HG03457 (cell line): ENCODE measurements around the gene PPME1.

ENCODE experiments used
- ATAC-seq: cut with Tn5 transposase; IDR thresholded peaks from one replicate; pipeline ENCODE4 v1.9.1; 2021; ENCODE audit warnings: moderate number of reproducible peaks; ENCODE audit not compliant: unreplicated experiment

Gene PPME1

DNA sequence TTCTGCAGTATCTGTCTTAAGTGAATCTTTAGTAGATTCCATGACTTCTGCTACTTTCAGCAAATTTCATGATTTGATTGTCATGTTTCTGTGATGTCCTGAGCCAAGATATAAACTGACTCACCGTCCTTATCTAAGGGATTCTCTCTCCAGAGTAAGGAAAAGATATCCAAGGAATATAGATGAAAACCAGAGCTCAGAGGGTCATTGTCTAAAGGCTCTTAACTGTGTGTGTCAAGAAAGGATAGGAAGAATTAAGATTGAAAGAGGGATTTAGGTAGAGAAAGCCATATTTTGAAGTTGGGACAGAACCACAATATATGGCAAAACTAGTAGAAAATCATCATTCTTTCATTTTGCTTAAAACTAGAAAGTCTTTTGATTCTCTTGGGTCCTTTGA, 50.7 kb downstream of the PPME1 start:
- no peak for ATAC-seq

DNA sequence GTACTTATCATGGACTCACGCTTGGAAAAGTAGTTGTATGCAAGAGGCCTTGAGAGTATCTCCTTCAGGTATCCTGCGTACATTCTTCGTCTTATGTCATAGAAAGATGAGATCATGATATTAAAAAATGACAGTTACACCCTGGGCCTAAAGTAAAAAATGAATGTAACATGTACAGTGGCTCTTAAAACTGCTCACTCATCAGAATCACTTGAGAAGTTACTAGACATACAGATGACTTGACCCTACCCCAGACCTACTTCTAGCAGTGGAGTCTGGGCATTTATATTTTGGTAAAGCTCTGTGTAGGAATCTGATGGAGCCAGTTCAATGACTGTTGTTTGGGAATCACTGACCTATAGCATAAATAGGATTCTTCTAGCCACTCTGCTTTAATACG, 54.5 kb downstream of the PPME1 start:
- ATAC-seq, result no peak

DNA sequence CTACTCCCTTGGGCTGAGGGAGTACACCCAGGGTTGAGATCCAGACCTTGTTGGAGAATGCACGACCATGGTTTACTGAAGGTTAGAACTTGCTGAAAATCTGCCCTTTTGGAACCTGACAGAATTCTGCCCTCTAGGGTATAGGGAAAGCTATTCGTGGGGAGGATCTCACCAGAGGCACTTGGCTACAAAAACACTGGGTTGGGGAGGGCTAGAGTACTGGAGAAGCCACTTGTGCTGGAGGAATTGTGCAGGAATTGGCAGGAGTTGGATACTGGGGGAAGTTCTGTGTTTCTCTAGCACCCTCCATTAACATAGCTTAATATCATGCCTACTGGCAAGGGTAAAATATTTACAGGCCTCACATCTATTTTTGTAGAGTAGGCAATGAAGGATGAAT, 55.8 kb downstream of the PPME1 start:
- ATAC-seq, result no peak

DNA sequence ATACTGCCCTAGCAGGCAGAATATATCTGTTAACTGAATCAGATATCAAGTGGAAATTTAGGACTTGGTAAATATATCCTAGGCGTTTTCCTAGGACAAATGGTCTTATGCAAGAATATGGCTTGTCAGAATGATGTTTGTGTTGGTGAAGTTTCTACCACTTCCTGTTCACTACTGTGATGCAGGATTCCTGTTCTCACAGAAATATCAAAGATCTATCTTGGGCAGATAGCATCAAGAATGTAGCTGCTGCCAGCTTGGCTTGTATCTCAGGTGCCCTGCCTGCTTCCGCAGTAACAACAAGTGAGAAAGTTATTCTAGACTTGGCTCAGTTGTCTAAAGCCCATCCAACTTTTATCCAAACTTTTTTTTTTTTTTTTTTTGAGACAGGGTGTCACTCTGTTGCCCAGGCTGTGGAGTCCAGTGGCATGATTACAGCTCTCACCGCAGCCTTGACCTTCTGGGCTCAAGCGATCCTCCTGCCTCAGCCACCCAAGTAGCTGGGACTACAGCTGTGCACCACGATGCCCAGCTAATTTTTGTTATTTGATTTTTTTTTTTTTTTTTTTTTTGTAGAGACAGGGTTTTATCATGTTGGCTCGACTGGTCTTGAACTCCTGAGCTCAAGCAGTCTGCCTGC, 61.3 kb downstream of the PPME1 start:
- no peak for ATAC-seq

DNA sequence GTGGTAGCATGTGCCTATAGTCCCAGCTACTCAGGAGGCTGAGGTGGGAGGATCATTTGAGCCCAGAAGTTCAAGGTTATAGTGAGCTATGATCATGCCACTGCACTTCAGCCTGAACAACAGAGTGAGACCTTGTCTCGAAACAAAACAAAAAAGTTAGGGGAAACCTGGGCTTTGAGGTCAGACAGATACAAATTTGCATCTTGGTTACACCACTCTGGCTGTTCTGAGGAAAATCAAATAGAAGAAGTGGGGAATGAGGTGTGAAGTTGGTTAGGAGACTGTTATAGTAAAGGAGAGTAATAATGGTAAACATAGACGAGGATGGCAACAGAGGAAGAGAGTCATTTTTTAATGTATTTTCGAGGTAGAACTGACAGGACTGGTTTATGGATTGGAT, 62.6 kb downstream of the PPME1 start:
- ATAC-seq, result no peak

DNA sequence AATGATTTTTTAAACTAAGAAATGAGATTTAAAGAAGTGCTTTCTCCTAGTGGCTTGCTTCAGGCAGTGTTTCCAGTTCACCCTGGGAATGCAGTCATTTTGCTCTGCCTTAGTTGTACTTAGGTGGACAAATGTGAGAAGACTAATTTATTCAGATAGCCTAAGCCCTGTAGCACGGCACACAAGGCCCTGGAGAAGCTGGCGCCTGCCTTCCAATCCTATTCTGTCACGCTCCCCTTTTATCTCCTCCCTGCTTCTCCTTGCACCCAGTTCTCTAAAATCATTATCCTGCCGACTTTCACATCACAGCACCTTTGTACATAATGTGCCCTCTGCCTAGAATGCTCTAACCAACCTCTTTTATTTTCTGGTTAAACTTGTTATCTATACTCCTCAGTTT, 64.0 kb downstream of the PPME1 start:
- ATAC-seq, result no peak

DNA sequence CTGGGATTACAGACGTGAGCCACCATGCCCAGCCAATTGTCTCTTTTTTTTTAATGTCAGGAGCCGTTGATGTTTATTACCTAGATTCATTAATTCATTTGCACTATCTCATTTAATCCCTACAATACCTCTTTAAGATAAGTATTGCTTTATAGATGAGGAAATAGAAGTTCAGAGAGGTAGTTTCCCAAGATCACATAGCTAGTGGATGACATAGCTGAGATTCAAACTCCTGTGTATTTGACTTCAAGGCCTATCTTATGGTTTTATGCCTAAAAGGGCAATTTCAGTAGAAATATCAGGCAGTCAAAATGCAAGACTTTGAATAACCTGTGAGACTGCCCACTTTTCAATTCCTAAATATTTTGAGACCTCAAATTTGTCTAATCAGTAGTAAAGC, 66.5 kb downstream of the PPME1 start:
- no peak for ATAC-seq

DNA sequence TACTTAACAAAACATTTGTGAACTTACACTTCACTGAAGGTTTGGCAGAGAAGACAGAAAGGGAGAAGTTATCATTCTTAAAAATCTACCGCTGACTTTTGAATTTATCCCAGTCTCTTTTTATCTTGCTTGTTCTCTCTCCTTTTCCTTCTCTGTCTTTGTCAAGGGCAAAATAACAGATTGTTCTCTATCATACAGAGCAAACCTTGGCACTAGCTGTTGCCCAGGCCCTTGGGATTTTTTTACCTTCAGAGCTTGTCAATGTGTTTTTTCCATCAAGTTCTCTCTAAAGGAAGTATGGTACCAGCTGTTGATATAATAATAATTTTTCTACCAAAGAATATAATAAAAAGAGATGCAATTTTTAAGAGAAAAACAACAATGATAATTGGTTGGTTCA, 67.2 kb downstream of the PPME1 start:
- no peak for ATAC-seq

DNA sequence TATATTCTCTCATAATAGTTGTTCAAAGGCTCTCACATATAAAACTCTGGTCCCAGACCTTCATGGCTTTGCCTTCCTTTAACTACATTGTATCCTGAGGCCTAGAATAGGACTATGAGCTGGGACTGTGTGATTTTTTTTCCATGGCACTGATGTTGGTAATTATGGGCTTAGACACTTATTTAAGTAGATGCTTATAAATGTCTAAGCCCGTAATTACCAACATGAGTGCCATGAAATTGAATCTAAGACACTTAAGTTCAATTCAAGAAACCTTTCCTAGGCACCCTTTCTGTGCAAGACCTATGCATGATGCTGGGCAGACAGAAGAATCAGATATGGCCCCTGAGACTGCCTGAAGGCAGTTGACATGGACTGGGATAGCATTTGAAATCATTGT, 77.4 kb downstream of the PPME1 start:
- no peak for ATAC-seq

DNA sequence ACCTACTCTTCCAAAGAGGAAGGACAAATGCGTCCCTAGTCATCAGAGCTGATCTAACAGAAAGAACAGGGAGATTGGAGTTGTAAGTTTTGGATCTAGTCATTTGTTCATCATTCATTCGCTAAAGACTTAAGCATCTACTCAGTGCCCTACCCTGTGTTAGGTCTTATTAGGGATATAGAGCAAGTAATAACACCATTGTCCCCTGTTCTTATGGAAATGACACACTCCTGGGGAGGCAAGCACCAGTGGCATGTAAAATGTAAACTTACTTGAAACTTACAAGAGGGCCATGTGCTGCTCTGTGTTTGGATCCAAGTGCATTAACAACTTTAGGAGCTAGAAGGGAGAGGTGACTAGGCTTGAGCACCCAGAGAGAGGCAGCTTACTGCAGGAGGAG, 78.4 kb downstream of the PPME1 start:
- no peak for ATAC-seq

DNA sequence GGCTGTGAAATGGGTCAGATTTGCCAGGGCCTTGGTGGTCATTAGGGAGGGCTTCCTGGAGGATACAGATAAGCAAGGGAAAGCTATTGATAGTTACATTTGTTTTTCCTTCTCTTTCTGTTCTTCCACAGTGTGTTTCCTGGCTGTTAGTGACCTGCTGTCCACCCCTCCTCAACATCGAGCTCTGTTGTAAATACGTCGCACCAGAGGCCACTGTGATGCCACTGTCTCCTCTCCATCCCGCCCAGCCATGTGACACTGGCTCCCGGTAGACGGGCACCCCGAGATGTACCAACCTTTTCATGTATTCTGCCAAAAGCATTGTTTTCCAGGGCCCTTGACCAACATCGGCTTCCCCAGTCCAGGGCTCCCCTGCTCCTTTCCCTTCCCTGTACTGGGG, 82.3 kb downstream of the PPME1 start:
- ATAC-seq, result no peak

DNA sequence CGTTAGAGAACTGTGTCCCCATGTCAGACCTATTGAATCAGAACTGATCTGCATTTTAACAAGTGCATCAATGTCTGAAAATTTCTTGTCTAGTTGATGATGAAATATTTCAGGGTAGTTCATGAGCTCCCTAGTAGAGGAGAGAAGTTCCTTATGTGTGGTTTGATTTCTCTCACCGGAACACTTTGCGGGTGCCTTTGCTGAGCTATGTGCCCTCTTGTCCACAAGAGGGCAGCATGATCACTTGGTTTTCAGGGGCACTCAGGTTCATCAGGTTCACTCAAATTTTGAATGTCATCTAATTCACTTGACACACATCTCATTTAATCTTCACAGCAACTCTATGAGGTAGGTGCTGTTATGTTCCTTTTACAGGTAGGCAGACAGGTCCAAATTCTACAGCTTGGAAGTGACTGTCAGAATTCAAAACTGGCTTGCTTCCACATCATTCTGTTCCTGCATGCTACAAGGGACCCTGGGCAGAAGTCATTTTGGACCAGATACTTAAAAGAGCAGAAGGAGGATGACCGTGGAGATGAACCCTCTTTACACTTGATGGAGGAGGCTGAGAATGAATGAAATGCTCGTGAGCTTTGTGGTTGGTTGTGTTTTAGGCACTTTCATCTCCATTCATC, 84.8 kb downstream of the PPME1 start:
- ATAC-seq, result no peak

DNA sequence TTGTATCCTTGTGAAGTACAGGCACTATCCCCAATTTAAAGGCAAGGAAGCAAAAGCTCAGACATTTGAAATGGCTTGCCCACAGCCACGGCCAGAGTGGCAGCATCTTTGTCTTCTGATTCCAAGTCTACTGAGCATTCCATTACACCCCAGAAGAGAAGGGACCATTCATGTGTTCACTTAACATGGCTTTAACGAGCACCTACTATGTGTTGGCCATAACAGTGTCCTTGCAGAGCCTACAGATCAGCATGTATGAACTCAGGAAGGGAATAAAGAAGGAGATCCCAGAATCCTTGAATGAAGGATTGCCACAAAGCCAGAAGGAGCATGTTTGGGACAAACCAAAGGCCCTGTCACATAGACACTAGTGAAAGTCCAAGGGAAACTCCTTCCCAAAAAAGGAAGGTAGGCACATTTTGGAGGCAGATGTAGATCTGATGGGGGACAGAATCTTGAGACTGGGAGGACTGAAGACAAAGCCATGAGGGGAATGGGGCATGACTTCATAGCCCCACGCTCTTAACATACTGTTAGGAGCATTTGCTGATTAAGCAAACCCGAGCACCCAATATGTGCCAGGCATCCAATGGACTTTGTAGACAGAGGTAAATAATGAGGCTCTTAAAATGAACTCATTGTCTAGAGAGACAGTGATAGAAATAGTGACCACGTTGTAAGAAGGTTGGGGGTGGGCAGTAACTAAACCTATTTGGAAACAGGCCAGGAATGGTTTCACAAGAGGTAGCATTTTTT, 85.5 kb downstream of the PPME1 start:
- no peak for ATAC-seq

DNA sequence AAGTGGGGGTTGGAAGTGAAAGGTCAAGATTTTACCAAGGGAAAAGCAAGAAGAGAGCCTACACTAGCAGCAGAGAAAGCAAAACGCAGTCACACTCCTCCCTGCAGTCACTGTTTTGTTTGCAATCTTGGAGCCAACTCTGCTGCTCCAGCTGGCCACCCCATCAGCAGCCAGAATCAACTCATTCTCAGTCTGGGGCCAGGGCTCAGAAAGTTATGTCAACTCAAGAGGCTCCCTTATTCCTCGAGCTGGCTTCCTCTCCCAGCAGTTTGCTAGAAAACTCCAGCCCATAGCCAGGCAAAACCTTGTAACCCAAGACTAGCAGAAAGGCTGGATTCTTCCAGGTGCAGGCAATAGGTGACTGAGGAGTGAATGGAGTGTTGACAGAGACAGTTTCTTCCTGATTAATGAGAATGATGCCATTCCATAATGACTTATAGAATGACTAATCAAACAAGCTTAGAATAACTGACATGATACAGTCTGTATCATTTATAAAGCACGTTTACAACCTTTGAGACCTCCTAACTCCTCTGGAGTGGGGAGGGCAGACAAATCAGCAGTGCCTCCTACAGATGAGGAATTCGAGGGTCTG, 87.0 kb downstream of the PPME1 start:
- no peak for ATAC-seq

DNA sequence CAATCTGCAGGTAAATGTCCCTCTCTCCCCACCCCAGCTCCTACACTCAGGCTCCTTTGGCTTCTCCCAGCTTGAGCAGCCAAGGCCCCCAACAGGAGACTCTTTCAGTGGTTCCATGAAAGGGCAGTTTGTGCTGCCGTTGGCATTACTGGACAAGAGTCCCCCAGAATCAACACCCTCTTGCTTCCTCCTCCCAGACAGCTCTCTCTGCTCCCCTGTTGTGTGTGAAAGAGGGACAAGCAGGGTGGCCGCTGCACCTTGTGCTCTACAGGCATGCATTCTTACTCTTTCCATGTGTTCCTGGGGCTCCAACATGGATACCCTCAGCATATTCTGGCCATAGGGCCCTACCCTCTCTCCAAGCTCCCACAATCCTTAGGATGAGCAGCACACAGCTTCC, 91.6 kb downstream of the PPME1 start:
- no peak for ATAC-seq

DNA sequence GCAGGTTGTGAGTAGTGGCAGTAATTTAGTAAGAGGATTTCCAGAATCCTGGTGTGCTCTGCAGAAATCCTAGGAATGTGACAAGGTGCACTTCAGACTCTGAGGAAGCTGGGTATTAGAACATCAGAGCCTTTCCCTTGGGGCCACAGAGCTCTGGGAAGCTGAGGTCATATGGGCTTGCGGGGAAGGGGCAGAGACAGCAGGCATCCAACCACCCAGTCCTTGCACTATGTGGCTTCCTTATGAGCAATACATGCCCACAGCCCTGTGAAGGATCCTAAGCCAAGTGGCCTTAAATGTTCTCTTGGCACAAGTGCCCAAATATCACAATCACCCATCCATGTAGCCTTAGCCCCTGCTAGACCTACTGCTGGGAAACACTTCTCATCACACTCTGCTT, 94.2 kb downstream of the PPME1 start:
- ATAC-seq, result no peak

DNA sequence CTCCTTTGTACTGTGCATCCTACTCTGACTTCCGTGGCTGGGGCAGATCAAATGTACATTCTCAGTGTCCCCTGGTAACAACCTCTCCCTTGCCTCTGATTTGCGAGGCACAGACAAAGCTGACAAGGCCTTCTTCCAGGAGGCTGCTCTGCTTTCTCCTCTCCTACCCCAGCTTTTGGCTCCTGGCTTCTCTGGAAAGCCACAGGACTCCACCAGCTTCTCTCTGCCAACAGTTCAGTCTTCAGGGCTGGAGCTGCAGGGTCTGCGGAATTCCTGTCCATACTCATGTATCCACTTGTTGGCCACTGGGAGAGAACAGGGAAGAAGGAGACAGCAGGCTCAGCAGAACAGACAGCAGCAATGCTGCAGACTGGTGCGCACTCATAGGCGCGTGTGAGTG, 95.9 kb downstream of the PPME1 start:
- no peak for ATAC-seq

DNA sequence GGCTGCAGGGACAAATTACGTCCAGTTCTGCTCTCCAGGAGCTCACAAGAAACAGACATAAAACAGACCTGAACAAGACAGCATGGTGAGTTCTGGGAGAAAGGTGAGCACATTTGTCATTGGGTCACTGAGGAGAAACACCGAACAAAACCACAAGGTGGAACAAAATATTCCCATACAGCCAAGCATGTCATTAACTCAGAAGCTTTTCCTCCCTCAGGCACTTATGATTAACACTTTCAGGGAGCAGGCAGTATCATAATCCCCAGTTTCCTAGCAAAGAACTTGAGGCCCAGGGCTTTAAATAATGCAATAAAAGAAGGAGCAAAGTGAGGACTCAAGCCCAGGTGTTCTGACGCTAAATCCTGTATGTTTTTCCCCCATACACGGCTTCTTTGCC, 97.4 kb downstream of the PPME1 start:
- ATAC-seq, result no peak

DNA sequence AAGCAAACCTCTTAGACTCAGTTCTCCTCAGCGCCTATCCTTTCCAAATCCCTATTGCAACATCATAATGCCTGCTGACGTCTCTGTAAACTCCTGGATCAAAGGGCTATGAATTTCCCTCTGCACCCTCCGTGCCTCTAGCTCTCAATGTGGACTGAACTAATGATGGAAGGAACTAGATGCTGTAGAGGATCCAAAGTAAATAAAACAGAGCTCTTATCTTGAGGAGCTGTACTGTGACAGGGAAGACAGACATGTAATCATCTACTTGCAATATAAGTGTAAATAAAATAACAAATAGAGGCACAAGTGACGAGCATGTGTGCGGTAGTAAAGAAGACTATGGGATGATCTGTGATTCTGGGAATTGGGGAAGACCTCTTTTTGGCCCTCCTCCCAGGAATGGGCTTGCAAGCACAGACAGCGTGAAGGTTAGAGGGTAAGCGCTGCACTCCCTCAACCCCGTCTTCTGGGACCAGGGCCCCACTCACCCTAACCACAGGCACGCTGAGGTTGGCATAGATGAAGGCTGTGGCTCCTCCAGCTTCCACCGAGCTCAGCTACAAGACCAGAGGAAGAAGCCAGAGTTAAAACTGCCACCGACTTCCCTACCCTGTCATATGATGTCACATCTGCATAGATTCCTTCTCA, 98.2 kb downstream of the PPME1 start:
- ATAC-seq, result no peak

DNA sequence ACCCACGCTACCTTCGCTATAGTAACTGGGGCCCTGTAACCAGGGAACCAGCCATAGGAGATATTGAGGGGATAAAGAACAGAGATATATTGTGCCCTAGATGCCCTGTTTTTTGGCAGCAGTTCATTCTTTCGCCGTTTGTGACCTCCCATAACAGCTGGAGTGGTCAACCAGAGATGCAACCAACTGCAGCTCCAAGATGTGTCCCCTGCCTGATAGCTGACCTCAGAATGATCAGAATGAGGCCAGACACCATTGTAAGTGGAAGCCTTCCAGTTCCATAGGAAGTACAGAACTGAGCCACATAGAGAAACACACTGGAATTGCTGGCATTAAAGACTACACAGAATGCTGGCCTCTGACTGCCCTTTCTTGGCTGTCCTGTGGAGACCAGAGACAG, 101.2 kb downstream of the PPME1 start:
- no peak for ATAC-seq

DNA sequence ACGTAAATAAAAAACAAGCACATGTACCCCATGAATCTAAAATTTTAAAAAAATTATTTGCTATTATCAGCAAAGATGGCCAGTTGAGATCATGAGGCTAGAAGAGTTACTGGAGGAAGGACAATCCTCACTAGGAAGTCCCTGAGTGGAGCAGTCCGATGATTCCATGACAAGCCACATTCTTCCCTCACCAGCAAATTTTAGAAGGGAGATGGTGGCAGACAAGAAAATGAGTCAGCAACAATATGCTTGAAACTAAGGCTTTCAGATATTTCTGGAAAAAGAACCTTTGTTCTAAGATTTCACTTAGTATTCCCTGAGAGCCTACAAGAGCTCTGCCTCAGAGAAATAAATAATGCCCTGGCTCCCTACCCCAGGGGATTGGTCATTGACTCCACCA, 105.5 kb downstream of the PPME1 start:
- ATAC-seq, result no peak

DNA sequence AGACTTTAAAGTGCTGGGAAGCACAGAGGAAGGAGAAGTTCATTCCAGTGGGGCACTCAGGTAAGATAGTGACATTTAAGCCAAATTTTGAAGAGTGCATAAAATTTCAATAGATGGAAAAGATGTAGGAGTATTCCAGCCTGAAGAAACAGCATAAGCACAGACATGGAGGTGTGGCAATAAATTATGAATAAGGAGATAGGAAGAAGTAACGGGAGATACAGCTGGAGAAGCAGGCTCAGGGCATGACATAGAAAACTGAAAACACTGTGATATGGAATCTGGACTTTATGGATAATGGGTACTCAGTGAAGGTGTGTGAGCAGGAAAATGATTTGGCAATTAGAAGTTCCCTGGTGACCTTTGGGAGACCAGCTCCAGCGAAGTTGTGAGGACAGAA, 107.0 kb downstream of the PPME1 start:
- no peak for ATAC-seq
